Measurements from ENCODE around the gene RMDN3. TPM values are rescaled to one million over a fixed set of nuclear protein-coding genes. Genes with fewer than 3 reads are reported as not detected.

The RMDN3 gene
- total and polyA plus RNA-seq, 2 of the 13 experiments (the other 11 are each of a cell fraction or from before 2014, with no cell fraction given), result 16.8 to 19.5 TPM

- TF ChIP-seq, protein P1, sequence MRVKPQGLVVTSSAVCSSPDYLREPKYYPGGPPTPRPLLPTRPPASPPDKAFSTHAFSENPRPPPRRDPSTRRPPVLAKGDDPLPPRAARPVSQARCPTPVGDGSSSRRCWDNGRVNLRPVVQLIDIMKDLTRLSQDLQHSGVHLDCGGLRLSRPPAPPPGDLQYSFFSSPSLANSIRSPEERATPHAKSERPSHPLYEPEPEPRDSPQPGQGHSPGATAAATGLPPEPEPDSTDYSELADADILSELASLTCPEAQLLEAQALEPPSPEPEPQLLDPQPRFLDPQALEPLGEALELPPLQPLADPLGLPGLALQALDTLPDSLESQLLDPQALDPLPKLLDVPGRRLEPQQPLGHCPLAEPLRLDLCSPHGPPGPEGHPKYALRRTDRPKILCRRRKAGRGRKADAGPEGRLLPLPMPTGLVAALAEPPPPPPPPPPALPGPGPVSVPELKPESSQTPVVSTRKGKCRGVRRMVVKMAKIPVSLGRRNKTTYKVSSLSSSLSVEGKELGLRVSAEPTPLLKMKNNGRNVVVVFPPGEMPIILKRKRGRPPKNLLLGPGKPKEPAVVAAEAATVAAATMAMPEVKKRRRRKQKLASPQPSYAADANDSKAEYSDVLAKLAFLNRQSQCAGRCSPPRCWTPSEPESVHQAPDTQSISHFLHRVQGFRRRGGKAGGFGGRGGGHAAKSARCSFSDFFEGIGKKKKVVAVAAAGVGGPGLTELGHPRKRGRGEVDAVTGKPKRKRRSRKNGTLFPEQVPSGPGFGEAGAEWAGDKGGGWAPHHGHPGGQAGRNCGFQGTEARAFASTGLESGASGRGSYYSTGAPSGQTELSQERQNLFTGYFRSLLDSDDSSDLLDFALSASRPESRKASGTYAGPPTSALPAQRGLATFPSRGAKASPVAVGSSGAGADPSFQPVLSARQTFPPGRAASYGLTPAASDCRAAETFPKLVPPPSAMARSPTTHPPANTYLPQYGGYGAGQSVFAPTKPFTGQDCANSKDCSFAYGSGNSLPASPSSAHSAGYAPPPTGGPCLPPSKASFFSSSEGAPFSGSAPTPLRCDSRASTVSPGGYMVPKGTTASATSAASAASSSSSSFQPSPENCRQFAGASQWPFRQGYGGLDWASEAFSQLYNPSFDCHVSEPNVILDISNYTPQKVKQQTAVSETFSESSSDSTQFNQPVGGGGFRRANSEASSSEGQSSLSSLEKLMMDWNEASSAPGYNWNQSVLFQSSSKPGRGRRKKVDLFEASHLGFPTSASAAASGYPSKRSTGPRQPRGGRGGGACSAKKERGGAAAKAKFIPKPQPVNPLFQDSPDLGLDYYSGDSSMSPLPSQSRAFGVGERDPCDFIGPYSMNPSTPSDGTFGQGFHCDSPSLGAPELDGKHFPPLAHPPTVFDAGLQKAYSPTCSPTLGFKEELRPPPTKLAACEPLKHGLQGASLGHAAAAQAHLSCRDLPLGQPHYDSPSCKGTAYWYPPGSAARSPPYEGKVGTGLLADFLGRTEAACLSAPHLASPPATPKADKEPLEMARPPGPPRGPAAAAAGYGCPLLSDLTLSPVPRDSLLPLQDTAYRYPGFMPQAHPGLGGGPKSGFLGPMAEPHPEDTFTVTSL (CRISPR knock-in tag; IDR thresholded peaks at IDR 0.05; ENCODE audit: borderline replicate concordance), result peak; percentile 48; the same call in 1 of the 2 replicates
- TF ChIP-seq ZBTB2 (CRISPR knock-in tag; IDR thresholded peaks at IDR 0.05; ENCODE audit: low read depth), result no peak
- no peak; the same call in 1 of the 2 replicates for TF ChIP-seq ARHGAP35 (CRISPR knock-in tag; IDR thresholded peaks at IDR 0.05; ENCODE audit: borderline replicate concordance)
- no peak for TF ChIP-seq FLYWCH1 (CRISPR knock-in tag; IDR thresholded peaks at IDR 0.05)
- TF ChIP-seq TRAFD1 (CRISPR knock-in tag; IDR thresholded peaks at IDR 0.05; ENCODE audit: borderline replicate concordance), result no peak
- peak; percentile 65 for TF ChIP-seq SKI (IDR thresholded peaks at IDR 0.05; ENCODE audit: partially characterized antibody)
- no peak for TF ChIP-seq CAMTA2 (CRISPR knock-in tag; IDR thresholded peaks at IDR 0.05; ENCODE audit: borderline replicate concordance)
- no peak for TF ChIP-seq RORA (CRISPR knock-in tag; IDR thresholded peaks at IDR 0.05)
- peak; percentile 48; the same call in 1 of the 2 replicates for TF ChIP-seq SRF (IDR thresholded peaks at IDR 0.05; ENCODE audit: low read depth, low read length)
- TF ChIP-seq GLMP (CRISPR knock-in tag; IDR thresholded peaks at IDR 0.05; ENCODE audit: borderline replicate concordance), result no peak
- TF ChIP-seq MLLT10 (CRISPR knock-in tag; IDR thresholded peaks at IDR 0.05), result no peak
- no peak for TF ChIP-seq MAFF (IDR thresholded peaks at IDR 0.05; ENCODE audit: low read depth, low read length)
- TF ChIP-seq ZFP41 (CRISPR knock-in tag; IDR thresholded peaks at IDR 0.05; ENCODE audit: borderline replicate concordance), result no peak
- no peak for TF ChIP-seq CSRNP2 (CRISPR knock-in tag; conservative IDR thresholded peaks at IDR 0.05; ENCODE audit: low read depth)
- TF ChIP-seq ZNF3 (CRISPR knock-in tag; IDR thresholded peaks at IDR 0.05), result no peak
- TF ChIP-seq ZNF549 (CRISPR knock-in tag; IDR thresholded peaks at IDR 0.05), result no peak
Observed at GRCh38 chr15:40754883-40755811, at the start of gene RMDN3 (continued).

Measured in HepG2 (cell line).